BJ (cell line): Measurements from ENCODE around the gene OR51E2. TPM values are rescaled to one million over a fixed set of nuclear protein-coding genes. Genes with fewer than 3 reads are reported as not detected.

Source experiments
- CTCF ChIA-PET: fragments of 350-600 bp; formaldehyde crosslinking; extraction: SDS; loops from one replicate; lab custom pipeline; 2021; ENCODE audit warnings: antibody characterized with exemption, inconsistent platforms; lab: Yijun Ruan, JAX
- POLR2A ChIA-PET: fragments of 300-600 bp; sonication (Branson Sonifier 250); formaldehyde crosslinking; extraction: SDS; loops from one replicate; lab custom pipeline; 2021; ENCODE audit warnings: antibody characterized with exemption; lab: Charles Lee
- DNase-seq: peaks from one replicate; pipeline ENCODE4 v3.0.0-alpha.2; 2011; ENCODE audit warnings: low read depth
- H3K27me3 ChIP-seq: 2 replicates; pipeline ENCODE4 v1.6.0; 2011; ENCODE audit warnings: low read length; ENCODE audit not compliant: control insufficient read depth, insufficient read depth
- H3K36me3 ChIP-seq: 2 replicates; pipeline ENCODE4 v1.5.1; 2011; ENCODE audit warnings: low read length; ENCODE audit not compliant: control insufficient read depth, insufficient read depth
- H3K4me3 ChIP-seq: 2 replicates; pipeline ENCODE4 v1.5.1; 2011; ENCODE audit warnings: low read depth, mild to moderate bottlenecking, control low read depth, low read length
- CTCF ChIP-seq: IDR thresholded peaks from 2 replicates; pipeline ENCODE4 v1.5.1; 2011; ENCODE audit warnings: low read depth, mild to moderate bottlenecking, control low read depth, inconsistent platforms, low read length, moderate library complexity; ENCODE audit not compliant: insufficient read depth
- polyA plus RNA-seq: library from polyadenylated mRNA; depleted of rRNA; stranded (reverse); fragments of >200 nt; gene quantifications from 2 replicates; pipeline ENCODE4 v1.2.3, GENCODE V29; 2011

The OR51E2 gene
- polyA plus RNA-seq, 1 experiment: not detected

- ChIA-PET CTCF (no interaction called here), POLR2A (no interaction called here)
- TF ChIP-seq CTCF: no peak
- no peak overlapping the region for H3K4me3 ChIP-seq
- no peaks in the 10 kb centered on the region for H3K27me3 ChIP-seq
- no peaks in the 10 kb centered on the region for H3K36me3 ChIP-seq
- no peak for DNase-seq
These were observed 33.5 kb downstream of the OR51E2 start for GRCh38 chr11:4664183-4664582.

DNA sequence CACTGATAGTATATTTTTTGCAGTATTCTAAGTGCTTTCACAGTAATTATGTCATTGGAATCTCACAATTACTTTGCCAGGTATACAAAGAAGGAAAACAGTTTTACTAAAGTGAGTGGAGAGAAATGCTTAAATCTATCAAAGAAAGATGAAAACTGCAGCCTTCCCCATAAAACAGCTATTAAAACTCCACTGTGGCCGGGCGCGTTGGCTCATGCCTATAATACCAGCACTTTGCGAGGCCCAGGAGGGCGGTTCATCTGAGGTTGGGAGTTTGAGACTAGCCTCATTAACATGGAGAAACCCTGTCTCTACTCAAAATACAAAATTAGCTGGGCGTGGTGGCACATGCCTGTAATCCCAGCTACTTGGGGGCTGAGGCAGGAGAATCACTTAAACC lies 34.8 kb downstream of the OR51E2 start:
- no peaks in the 10 kb centered on the region for H3K36me3 ChIP-seq
- no peaks in the 10 kb centered on the region for H3K27me3 ChIP-seq
- no peak overlapping the region for H3K4me3 ChIP-seq
- ChIA-PET CTCF (no interaction called here), POLR2A (no interaction called here)
- no peak for TF ChIP-seq CTCF
- no peak for DNase-seq

DNA sequence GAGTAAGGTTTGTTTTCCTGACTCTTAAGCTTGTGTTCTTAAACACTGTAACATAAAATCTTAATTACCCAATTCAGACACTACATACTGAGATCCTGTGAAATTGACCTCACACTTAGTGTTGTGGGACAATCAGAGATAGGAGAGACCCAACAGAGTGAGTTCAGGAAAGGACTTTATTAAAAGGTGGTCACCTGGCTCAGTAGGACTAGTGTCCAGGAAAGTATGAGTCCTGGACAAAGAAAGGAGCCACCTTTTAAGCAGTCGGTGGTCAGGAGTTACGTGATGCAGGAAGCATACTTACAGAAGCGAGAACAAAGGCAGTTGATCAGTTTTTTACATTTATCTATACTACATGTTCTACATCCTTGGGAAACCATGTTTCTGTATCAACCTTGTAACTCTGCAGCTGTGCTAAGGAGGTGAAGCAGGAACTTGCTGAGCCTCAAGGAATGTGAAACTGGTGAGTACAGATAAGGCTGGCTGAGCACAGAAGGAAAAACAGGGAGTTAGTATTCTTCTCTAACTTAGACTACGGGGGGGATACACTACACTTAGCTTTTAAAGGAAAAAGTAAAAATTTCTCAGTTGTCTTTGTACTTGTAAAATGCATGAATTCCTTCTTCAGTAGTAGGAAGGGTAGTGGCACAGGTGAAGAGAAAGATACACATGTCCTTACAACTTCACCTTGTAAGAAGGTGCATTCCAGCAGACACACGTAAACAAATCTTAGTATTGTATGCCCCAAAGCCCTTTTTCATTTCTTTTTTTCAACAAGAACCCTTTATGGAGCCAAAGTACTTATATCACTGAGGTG lies 38.8 kb downstream of the OR51E2 start:
- ChIA-PET POLR2A (no interaction called here), CTCF (no interaction called here)

DNA sequence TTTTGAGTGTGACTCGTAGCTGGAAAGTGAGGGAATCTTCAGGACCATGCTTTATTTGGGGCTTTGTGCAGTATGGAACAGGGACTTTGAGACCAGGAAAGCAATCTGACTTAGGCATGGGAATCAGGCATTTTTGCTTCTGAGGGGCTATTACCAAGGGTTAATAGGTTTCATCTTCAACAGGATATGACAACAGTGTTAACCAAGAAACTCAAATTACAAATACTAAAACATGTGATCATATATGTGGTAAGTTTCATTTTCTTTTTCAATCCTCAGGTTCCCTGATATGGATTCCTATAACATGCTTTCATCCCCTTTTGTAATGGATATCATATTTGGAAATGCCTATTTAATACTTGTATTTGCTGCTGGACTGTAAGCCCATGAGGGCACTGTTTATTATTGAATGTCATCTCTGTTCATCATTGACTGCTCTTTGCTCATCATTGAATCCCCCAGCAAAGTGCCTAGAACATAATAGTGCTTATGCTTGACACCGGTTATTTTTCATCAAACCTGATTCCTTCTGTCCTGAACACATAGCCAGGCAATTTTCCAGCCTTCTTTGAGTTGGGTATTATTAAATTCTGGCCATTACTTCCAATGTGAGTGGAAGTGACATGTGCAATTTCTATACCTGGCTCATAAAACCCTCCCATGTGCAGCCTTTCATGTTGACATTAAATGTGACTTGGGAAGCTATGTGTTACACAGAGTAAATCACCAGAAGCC lies 42.9 kb downstream of the OR51E2 start:
- H3K27me3 ChIP-seq: no peaks in the 10 kb centered on the region
- H3K4me3 ChIP-seq: no peak overlapping the region
- TF ChIP-seq CTCF: no peak
- ChIA-PET CTCF (no interaction called here), POLR2A (no interaction called here)
- DNase-seq: no peak
- no peaks in the 10 kb centered on the region for H3K36me3 ChIP-seq

More for the DNA sequence above, 38.8 kb downstream of the OR51E2 start:
- no peak for DNase-seq
- no peak overlapping the region for H3K4me3 ChIP-seq
- H3K36me3 ChIP-seq: no peaks in the 10 kb centered on the region
- no peak for TF ChIP-seq CTCF
- no peaks in the 10 kb centered on the region for H3K27me3 ChIP-seq

- no peak for DNase-seq
- ChIA-PET POLR2A (no interaction called here), CTCF (interaction anchor here (0.9 to 3.4 kb wide), 2 partner anchors 11 to 43 kb away, joined by 3 to 24 read pairs; partner anchors contain the start of gene OR51D1)
- H3K36me3 ChIP-seq: no peaks in the 10 kb centered on the region
- H3K4me3 ChIP-seq: no peak overlapping the region
- H3K27me3 ChIP-seq: no peaks in the 10 kb centered on the region
- no peak for TF ChIP-seq CTCF
These were observed 49.9 kb downstream of the OR51E2 start for GRCh38 chr11:4647766-4648165.
